GM23338 (cell line): ENCODE data around the gene GPAM. TPM values are rescaled to one million over a fixed set of nuclear protein-coding genes. Genes with fewer than 3 reads are reported as not detected.

ENCODE experiments used
- ATAC-seq: fragments of 200-7000 bp; cut with Tn5 transposase; 3 replicates; pipeline ENCODE4 v1.9.1; 2020
- DNase-seq: peaks from one replicate; pipeline ENCODE4 v3.0.0-alpha.2; 2015; ENCODE audit warnings: low spot score
- H2AFZ ChIP-seq: fragments of 200-600 bp; sonication (generic); 2 replicates; pipeline ENCODE4 v1.8.0; 2016; ENCODE audit warnings: antibody characterized with exemption, mild to moderate bottlenecking, moderate library complexity
- H3F3A ChIP-seq: fragments of 200-600 bp; sonication (generic); replicated peaks from 2 replicates; pipeline ENCODE4 v1.8.0; 2017; ENCODE audit warnings: antibody characterized with exemption, mixed run types, low read depth
- H3K27ac ChIP-seq: fragments of 200-600 bp; sonication (generic); 2 replicates; pipeline ENCODE4 v1.6.1; 2016; ENCODE audit warnings: low read depth
- H3K27me3 ChIP-seq: fragments of 200-600 bp; sonication (generic); 2 replicates; pipeline ENCODE4 v1.8.0; 2016; ENCODE audit warnings: mild to moderate bottlenecking, mixed run types, moderate library complexity; ENCODE audit not compliant: insufficient read depth
- H3K36me3 ChIP-seq: fragments of 200-600 bp; sonication (generic); 2 replicates; pipeline ENCODE4 v1.8.0; 2016; ENCODE audit warnings: mild to moderate bottlenecking; ENCODE audit not compliant: insufficient read depth
- H3K4me1 ChIP-seq: fragments of 200-600 bp; sonication (generic); 2 replicates; pipeline ENCODE4 v1.8.0; 2016; ENCODE audit warnings: mild to moderate bottlenecking, moderate library complexity; ENCODE audit not compliant: insufficient read depth
- H3K4me2 ChIP-seq: fragments of 200-600 bp; sonication (generic); 2 replicates; pipeline ENCODE4 v1.7.1; 2017; ENCODE audit warnings: mixed run types
- H3K4me3 ChIP-seq: fragments of 200-600 bp; sonication (generic); 2 replicates; pipeline ENCODE4 v1.6.1; 2016; ENCODE audit warnings: mixed run types
- H3K79me2 ChIP-seq: fragments of 200-600 bp; sonication (generic); replicated peaks from 2 replicates; pipeline ENCODE4 v1.8.0; 2017; ENCODE audit warnings: mild to moderate bottlenecking; ENCODE audit not compliant: insufficient read depth
- H3K9me2 ChIP-seq: fragments of 200-600 bp; sonication (generic); 2 replicates; pipeline ENCODE4 v1.8.0; 2017; ENCODE audit not compliant: insufficient read depth
- H4K20me1 ChIP-seq: fragments of 200-600 bp; sonication (generic); replicated peaks from 2 replicates; pipeline ENCODE4 v1.8.0; 2017; ENCODE audit warnings: mild to moderate bottlenecking; ENCODE audit not compliant: insufficient read depth
- H3K27ac Mint-ChIP-seq: 2 replicates; pipeline ENCODE4 v1.8.0; 2020; ENCODE audit warnings: inconsistent platforms, mild to moderate bottlenecking, moderate library complexity, mixed read lengths
- H3K27me3 Mint-ChIP-seq: 3 replicates; pipeline ENCODE4 v1.8.0; 2022; ENCODE audit warnings: low read depth, mild to moderate bottlenecking, moderate library complexity, mixed read lengths, inconsistent platforms; ENCODE audit not compliant: insufficient read depth, poor library complexity
- H3K36me3 Mint-ChIP-seq: 3 replicates; pipeline ENCODE4 v1.8.0; 2021; ENCODE audit warnings: low read depth, mild to moderate bottlenecking, inconsistent platforms, moderate library complexity, mixed read lengths
- H3K4me1 Mint-ChIP-seq: 3 replicates; pipeline ENCODE4 v1.8.0; 2020; ENCODE audit warnings: mild to moderate bottlenecking, inconsistent platforms, mixed read lengths
- H3K4me3 Mint-ChIP-seq: 3 replicates; pipeline ENCODE4 v1.8.0; 2021; ENCODE audit warnings: moderate library complexity, mild to moderate bottlenecking, inconsistent platforms, mixed read lengths
- H3K9me3 Mint-ChIP-seq: 3 replicates; pipeline ENCODE4 v1.8.0; 2020; ENCODE audit warnings: moderate library complexity, mild to moderate bottlenecking, inconsistent platforms, mixed read lengths
- CREB1 ChIP-seq: fragments of 250-450 bp; sonication (Bioruptor Pico); IDR thresholded peaks from 2 replicates; pipeline ENCODE4 v1.5.0; 2020; ENCODE audit warnings: low read depth, mild to moderate bottlenecking, moderate library complexity
- EZH2 ChIP-seq: fragments of 200-600 bp; sonication (generic); IDR thresholded peaks from one replicate; pipeline ENCODE4 v1.8.0; 2017; ENCODE audit warnings: antibody characterized with exemption, mild to moderate bottlenecking, low read depth; ENCODE audit not compliant: unreplicated experiment
- EZH2phosphoT487 ChIP-seq: fragments of 200-600 bp; sonication (generic); IDR thresholded peaks from one replicate; pipeline ENCODE4 v1.8.1; 2018; ENCODE audit warnings: antibody characterized with exemption; ENCODE audit not compliant: unreplicated experiment
- JUNB ChIP-seq: IDR thresholded peaks from one replicate; pipeline ENCODE4 v1.6.1; 2016; ENCODE audit warnings: antibody characterized with exemption; ENCODE audit not compliant: unreplicated experiment
- NANOG ChIP-seq: IDR thresholded peaks from 2 replicates; pipeline ENCODE4 v1.6.1; 2016; ENCODE audit warnings: antibody characterized with exemption, borderline replicate concordance
- POLR2AphosphoS5 ChIP-seq: IDR thresholded peaks from 2 replicates; pipeline ENCODE4 v1.6.1; 2016; ENCODE audit warnings: antibody characterized with exemption, low read depth
- STAT1 ChIP-seq: IDR thresholded peaks from one replicate; pipeline ENCODE4 v1.6.1; 2016; ENCODE audit warnings: antibody characterized with exemption; ENCODE audit not compliant: unreplicated experiment
- ZNF331 ChIP-seq: fragments of 250-450 bp; sonication (Bioruptor Pico); IDR thresholded peaks from 2 replicates; pipeline ENCODE4 v1.5.0; 2020; ENCODE audit warnings: low read depth, mild to moderate bottlenecking, moderate library complexity
- polyA plus RNA-seq: library from polyadenylated mRNA; unstranded; fragments of >200 nt; fragmentation: Nextera tagmentation; extraction: Ambion mirVana; gene quantifications from 2 replicates; pipeline ENCODE4 v1.2.1, GENCODE V29; 2016
- total RNA-seq: library from RNA; depleted of rRNA; stranded (reverse); fragments of >200 nt; shearing (Covaris generic); gene quantifications from 2 replicates; pipeline ENCODE4 v1.2.3, GENCODE V29; 2014
- TF ChIP-seq, protein P1 (sequence below): fragments of 250-450 bp; sonication (Bioruptor Pico); IDR thresholded peaks from 2 replicates; pipeline ENCODE4 v1.5.0; 2020; ENCODE audit warnings: mild to moderate bottlenecking, moderate library complexity
- TF ChIP-seq, protein P2 (sequence below): IDR thresholded peaks from one replicate; pipeline ENCODE4 v1.6.1; 2018; ENCODE audit warnings: antibody characterized with exemption; ENCODE audit not compliant: unreplicated experiment
- TF ChIP-seq, protein P3 (sequence below): IDR thresholded peaks from 2 replicates; pipeline ENCODE4 v1.6.1; 2016; ENCODE audit warnings: antibody characterized with exemption

The GPAM gene
- total and polyA plus RNA-seq, 2 experiments from 2014 or later: 5.5 to 16.6 TPM

DNA sequence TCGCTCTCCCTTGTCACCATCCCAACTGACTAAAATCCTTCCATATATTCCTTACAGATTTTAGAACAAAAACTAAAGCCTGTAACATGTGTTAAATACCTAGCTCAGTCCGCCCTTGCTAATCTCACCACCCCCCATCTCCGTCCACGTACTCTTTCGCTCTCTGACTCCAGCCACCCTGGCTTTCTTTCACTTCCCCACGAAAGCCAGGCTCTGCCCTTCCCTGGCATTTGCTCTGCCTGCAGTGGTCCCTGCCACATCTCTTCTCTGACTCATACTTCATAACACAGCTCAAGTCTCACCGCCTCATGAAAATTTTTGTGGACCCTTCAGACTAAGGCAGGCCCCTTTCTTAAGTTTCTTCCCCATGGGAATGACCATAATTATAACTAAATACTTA lies 11.7 kb upstream of the GPAM start (continued):
- TF ChIP-seq, protein P1, sequence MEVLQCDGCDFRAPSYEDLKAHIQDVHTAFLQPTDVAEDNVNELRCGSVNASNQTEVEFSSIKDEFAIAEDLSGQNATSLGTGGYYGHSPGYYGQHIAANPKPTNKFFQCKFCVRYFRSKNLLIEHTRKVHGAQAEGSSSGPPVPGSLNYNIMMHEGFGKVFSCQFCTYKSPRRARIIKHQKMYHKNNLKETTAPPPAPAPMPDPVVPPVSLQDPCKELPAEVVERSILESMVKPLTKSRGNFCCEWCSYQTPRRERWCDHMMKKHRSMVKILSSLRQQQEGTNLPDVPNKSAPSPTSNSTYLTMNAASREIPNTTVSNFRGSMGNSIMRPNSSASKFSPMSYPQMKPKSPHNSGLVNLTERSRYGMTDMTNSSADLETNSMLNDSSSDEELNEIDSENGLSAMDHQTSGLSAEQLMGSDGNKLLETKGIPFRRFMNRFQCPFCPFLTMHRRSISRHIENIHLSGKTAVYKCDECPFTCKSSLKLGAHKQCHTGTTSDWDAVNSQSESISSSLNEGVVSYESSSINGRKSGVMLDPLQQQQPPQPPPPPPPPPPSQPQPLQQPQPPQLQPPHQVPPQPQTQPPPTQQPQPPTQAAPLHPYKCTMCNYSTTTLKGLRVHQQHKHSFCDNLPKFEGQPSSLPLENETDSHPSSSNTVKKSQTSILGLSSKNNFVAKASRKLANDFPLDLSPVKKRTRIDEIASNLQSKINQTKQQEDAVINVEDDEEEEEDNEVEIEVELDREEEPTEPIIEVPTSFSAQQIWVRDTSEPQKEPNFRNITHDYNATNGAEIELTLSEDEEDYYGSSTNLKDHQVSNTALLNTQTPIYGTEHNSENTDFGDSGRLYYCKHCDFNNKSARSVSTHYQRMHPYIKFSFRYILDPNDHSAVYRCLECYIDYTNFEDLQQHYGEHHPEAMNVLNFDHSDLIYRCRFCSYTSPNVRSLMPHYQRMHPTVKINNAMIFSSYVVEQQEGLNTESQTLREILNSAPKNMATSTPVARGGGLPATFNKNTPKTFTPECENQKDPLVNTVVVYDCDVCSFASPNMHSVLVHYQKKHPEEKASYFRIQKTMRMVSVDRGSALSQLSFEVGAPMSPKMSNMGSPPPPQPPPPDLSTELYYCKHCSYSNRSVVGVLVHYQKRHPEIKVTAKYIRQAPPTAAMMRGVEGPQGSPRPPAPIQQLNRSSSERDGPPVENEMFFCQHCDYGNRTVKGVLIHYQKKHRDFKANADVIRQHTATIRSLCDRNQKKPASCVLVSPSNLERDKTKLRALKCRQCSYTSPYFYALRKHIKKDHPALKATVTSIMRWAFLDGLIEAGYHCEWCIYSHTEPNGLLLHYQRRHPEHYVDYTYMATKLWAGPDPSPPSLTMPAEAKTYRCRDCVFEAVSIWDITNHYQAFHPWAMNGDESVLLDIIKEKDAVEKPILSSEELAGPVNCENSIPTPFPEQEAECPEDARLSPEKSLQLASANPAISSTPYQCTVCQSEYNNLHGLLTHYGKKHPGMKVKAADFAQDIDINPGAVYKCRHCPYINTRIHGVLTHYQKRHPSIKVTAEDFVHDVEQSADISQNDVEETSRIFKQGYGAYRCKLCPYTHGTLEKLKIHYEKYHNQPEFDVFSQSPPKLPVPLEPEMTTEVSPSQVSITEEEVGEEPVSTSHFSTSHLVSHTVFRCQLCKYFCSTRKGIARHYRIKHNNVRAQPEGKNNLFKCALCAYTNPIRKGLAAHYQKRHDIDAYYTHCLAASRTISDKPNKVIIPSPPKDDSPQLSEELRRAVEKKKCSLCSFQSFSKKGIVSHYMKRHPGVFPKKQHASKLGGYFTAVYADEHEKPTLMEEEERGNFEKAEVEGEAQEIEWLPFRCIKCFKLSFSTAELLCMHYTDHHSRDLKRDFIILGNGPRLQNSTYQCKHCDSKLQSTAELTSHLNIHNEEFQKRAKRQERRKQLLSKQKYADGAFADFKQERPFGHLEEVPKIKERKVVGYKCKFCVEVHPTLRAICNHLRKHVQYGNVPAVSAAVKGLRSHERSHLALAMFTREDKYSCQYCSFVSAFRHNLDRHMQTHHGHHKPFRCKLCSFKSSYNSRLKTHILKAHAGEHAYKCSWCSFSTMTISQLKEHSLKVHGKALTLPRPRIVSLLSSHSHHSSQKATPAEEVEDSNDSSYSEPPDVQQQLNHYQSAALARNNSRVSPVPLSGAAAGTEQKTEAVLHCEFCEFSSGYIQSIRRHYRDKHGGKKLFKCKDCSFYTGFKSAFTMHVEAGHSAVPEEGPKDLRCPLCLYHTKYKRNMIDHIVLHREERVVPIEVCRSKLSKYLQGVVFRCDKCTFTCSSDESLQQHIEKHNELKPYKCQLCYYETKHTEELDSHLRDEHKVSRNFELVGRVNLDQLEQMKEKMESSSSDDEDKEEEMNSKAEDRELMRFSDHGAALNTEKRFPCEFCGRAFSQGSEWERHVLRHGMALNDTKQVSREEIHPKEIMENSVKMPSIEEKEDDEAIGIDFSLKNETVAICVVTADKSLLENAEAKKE: no peak
- TF ChIP-seq STAT1: no peak
- no peak for TF ChIP-seq POLR2AphosphoS5
- no peak for TF ChIP-seq NANOG
- no peak for TF ChIP-seq CREB1 (CRISPR knock-in tag)
- no peak for TF ChIP-seq ZNF331 (CRISPR knock-in tag)

DNA sequence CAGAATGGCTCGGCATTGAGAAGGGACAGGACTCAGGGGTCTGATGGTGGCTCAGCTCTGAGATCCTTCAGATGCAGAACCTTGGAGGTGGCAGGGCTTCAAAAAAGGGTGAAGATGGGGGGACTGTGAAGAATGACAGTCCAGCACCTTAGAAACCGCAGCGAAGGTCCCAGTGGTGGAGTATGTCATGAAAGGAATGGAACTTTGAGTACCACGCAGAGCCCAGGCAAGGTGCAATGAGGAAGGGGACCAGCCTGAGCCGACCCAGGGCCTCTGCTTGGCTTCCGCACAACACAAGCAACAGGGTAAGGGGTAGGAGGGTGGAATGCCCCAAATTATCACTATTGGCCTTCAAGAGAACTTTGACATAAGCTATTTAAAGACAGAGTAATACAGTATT lies 8.2 kb upstream of the GPAM start:
- H3K27me3 ChIP-seq: no peaks in the 10 kb centered on the region
- H3K79me2 ChIP-seq: no peaks in the 10 kb centered on the region
- H4K20me1 ChIP-seq: no peaks in the 10 kb centered on the region
- peaks cover 6% of the 10 kb centered on the region; the same call in 1 of the 2 replicates for H3K9me2 ChIP-seq
- no peak overlapping the region for H3K4me3 ChIP-seq
- no peaks in the 10 kb centered on the region for H3F3A ChIP-seq
- H3K27ac ChIP-seq: no peak overlapping the region
- peaks cover 2% of the 10 kb centered on the region for H3K27me3 Mint-ChIP-seq
- H3K4me2 ChIP-seq: no peak overlapping the region
- peaks cover 6% of the 10 kb centered on the region; the same call in 2 of the 3 replicates for H3K9me3 Mint-ChIP-seq
- no peaks in the 10 kb centered on the region for H3K36me3 Mint-ChIP-seq
- no peak overlapping the region for H3K4me3 Mint-ChIP-seq
- no peak for ATAC-seq
- TF ChIP-seq CREB1 (CRISPR knock-in tag) (no peak), EZH2 (no peak), JUNB (no peak), POLR2AphosphoS5 (no peak), EZH2phosphoT487 (no peak)
- TF ChIP-seq, protein P2, sequence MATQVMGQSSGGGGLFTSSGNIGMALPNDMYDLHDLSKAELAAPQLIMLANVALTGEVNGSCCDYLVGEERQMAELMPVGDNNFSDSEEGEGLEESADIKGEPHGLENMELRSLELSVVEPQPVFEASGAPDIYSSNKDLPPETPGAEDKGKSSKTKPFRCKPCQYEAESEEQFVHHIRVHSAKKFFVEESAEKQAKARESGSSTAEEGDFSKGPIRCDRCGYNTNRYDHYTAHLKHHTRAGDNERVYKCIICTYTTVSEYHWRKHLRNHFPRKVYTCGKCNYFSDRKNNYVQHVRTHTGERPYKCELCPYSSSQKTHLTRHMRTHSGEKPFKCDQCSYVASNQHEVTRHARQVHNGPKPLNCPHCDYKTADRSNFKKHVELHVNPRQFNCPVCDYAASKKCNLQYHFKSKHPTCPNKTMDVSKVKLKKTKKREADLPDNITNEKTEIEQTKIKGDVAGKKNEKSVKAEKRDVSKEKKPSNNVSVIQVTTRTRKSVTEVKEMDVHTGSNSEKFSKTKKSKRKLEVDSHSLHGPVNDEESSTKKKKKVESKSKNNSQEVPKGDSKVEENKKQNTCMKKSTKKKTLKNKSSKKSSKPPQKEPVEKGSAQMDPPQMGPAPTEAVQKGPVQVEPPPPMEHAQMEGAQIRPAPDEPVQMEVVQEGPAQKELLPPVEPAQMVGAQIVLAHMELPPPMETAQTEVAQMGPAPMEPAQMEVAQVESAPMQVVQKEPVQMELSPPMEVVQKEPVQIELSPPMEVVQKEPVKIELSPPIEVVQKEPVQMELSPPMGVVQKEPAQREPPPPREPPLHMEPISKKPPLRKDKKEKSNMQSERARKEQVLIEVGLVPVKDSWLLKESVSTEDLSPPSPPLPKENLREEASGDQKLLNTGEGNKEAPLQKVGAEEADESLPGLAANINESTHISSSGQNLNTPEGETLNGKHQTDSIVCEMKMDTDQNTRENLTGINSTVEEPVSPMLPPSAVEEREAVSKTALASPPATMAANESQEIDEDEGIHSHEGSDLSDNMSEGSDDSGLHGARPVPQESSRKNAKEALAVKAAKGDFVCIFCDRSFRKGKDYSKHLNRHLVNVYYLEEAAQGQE: no peak
- TF ChIP-seq, protein P3, sequence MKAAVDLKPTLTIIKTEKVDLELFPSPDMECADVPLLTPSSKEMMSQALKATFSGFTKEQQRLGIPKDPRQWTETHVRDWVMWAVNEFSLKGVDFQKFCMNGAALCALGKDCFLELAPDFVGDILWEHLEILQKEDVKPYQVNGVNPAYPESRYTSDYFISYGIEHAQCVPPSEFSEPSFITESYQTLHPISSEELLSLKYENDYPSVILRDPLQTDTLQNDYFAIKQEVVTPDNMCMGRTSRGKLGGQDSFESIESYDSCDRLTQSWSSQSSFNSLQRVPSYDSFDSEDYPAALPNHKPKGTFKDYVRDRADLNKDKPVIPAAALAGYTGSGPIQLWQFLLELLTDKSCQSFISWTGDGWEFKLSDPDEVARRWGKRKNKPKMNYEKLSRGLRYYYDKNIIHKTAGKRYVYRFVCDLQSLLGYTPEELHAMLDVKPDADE: no peak
- DNase-seq: no peak
- H3K27ac Mint-ChIP-seq: no peak overlapping the region
- H3K4me1 ChIP-seq: no peaks in the 10 kb centered on the region
- no peak overlapping the region for H2AFZ ChIP-seq
- H3K4me1 Mint-ChIP-seq: no peaks in the 10 kb centered on the region
- H3K36me3 ChIP-seq: no peaks in the 10 kb centered on the region
